RWPE2 (cell line): ENCODE data around the gene SLC7A4.

Source experiments
- ATAC-seq: fragments of 200-7000 bp; cut with Tn5 transposase; 3 replicates; pipeline ENCODE4 v1.9.1; 2021; ENCODE audit warnings: low read depth
- DNase-seq: peaks from one replicate; pipeline ENCODE4 v3.0.0-alpha.2; 2020; ENCODE audit warnings: low spot score
- H3K27ac ChIP-seq: fragments of 450-650 bp; 2 replicates; pipeline ENCODE4 v1.5.1; 2017; ENCODE audit warnings: mild to moderate bottlenecking; ENCODE audit not compliant: poor library complexity, severe bottlenecking
- H3K27me3 ChIP-seq: fragments of 250-450 bp; sonication (Bioruptor Pico); 2 replicates; pipeline ENCODE4 v1.5.1; 2021; ENCODE audit warnings: mild to moderate bottlenecking, moderate library complexity; ENCODE audit not compliant: insufficient read depth, poor library complexity, severe bottlenecking
- H3K36me3 ChIP-seq: fragments of 250-450 bp; sonication (Bioruptor Pico); 2 replicates; pipeline ENCODE4 v1.5.1; 2020; ENCODE audit warnings: low read depth, mild to moderate bottlenecking, moderate library complexity
- H3K4me1 ChIP-seq: fragments of 250-450 bp; sonication (Bioruptor Pico); 2 replicates; pipeline ENCODE4 v1.5.1; 2021; ENCODE audit warnings: mild to moderate bottlenecking, moderate library complexity; ENCODE audit not compliant: insufficient read depth, poor library complexity, severe bottlenecking
- H3K4me3 ChIP-seq: fragments of 250-450 bp; sonication (Bioruptor Pico); 2 replicates; pipeline ENCODE4 v1.5.1; 2021; ENCODE audit warnings: mild to moderate bottlenecking, moderate library complexity; ENCODE audit not compliant: severe bottlenecking
- H3K9me3 ChIP-seq: fragments of 250-450 bp; sonication (Bioruptor Pico); 2 replicates; pipeline ENCODE4 v1.5.1; 2021; ENCODE audit warnings: mild to moderate bottlenecking, moderate library complexity; ENCODE audit not compliant: severe bottlenecking
- CTCF ChIP-seq: fragments of 450-650 bp; IDR thresholded peaks from one replicate; pipeline ENCODE4 v1.5.1; 2017; ENCODE audit warnings: mild to moderate bottlenecking, moderate library complexity; ENCODE audit not compliant: poor library complexity, severe bottlenecking

The SLC7A4 gene

GRCh38 chr22:21032037-21032867 is at the start of gene SLC7A4:
Gene SLC7A4 (minus strand): TSS chr22:21032561. CDS start chr22:21031812, 749 bp downstream.
- Histone ChIP-seq H3K27ac (no peak within 1 kb of the TSS), H3K36me3 (no peaks in the 10 kb centered on the region), H3K9me3 (no peaks in the 10 kb centered on the region), H3K4me1 (peaks cover 7% of the 10 kb centered on the region), H3K4me3 (no peak within 1 kb of the TSS), H3K27me3 (no peaks in the 10 kb centered on the region)
- no peak for DNase-seq
- ATAC-seq = no peak
- TF ChIP-seq CTCF = no peak

GRCh38 chr22:21080435-21081137 is 48.2 kb upstream of the SLC7A4 start:
- Histone ChIP-seq H3K36me3 (no peaks in the 10 kb centered on the region), H3K4me1 (no peaks in the 10 kb centered on the region), H3K4me3 (no peak overlapping the region), H3K27ac (no peak overlapping the region), H3K27me3 (no peaks in the 10 kb centered on the region), H3K9me3 (no peaks in the 10 kb centered on the region)
- ATAC-seq = no peak
- DNase-seq = no peak
- TF ChIP-seq CTCF = no peak

- DNase-seq = no peak
- ATAC-seq = no peak
- Histone ChIP-seq H3K4me1 (no peaks in the 10 kb centered on the region), H3K36me3 (no peaks in the 10 kb centered on the region), H3K9me3 (no peaks in the 10 kb centered on the region), H3K27ac (no peak overlapping the region), H3K27me3 (no peaks in the 10 kb centered on the region), H3K4me3 (no peak overlapping the region)
- no peak for TF ChIP-seq CTCF
Observed at GRCh38 chr22:21079493-21079892, 47.1 kb upstream of the SLC7A4 start.

GRCh38 chr22:21078916-21079315 is 46.6 kb upstream of the SLC7A4 start:
- no peak for ATAC-seq
- H3K9me3 ChIP-seq = no peaks in the 10 kb centered on the region
- H3K27me3 ChIP-seq = no peaks in the 10 kb centered on the region
- H3K4me1 ChIP-seq = no peaks in the 10 kb centered on the region
- no peak overlapping the region for H3K27ac ChIP-seq
- H3K36me3 ChIP-seq = no peaks in the 10 kb centered on the region
- TF ChIP-seq CTCF = no peak
- H3K4me3 ChIP-seq = no peak overlapping the region
- no peak for DNase-seq
